ENCODE data around the gene GABRA1.

The GABRA1 gene

GRCh38 chr5:161857358-161857757 lies 9.4 kb downstream of the GABRA1 start:
- no peak for DNase-seq (ENCODE audit: low spot score)
- no peak for TF ChIP-seq CTCF (IDR thresholded peaks at IDR 0.05; ENCODE audit: extremely low read depth, missing control alignments)

GRCh38 chr5:161863259-161863658 lies 15.3 kb downstream of the GABRA1 start:
- no peak for TF ChIP-seq CTCF (IDR thresholded peaks at IDR 0.05; ENCODE audit: extremely low read depth, missing control alignments)
- DNase-seq (ENCODE audit: low spot score): no peak

- no peak for TF ChIP-seq CTCF (IDR thresholded peaks at IDR 0.05; ENCODE audit: extremely low read depth, missing control alignments)
- no peak for DNase-seq (ENCODE audit: low spot score)
These were observed 15.9 kb downstream of the GABRA1 start for GRCh38 chr5:161863811-161864210.

- no peak for TF ChIP-seq CTCF (IDR thresholded peaks at IDR 0.05; ENCODE audit: extremely low read depth, missing control alignments)
- no peak for DNase-seq (ENCODE audit: low spot score)
These were observed 17.6 kb downstream of the GABRA1 start for GRCh38 chr5:161865510-161865909.

GRCh38 chr5:161889971-161890370 lies 42.1 kb downstream of the GABRA1 start:
- DNase-seq (ENCODE audit: low spot score): no peak
- TF ChIP-seq CTCF (IDR thresholded peaks at IDR 0.05; ENCODE audit: extremely low read depth, missing control alignments): no peak

GRCh38 chr5:161895514-161895913 lies 47.6 kb downstream of the GABRA1 start:
- no peak for DNase-seq (ENCODE audit: low spot score)
- no peak for TF ChIP-seq CTCF (IDR thresholded peaks at IDR 0.05; ENCODE audit: extremely low read depth, missing control alignments)

- no peak for DNase-seq (ENCODE audit: low spot score)
- no peak for TF ChIP-seq CTCF (IDR thresholded peaks at IDR 0.05; ENCODE audit: extremely low read depth, missing control alignments)
These were observed 49.1 kb downstream of the GABRA1 start for GRCh38 chr5:161897033-161897432.

All from GM20000 (cell line).